NCI-H2196 (cell line): Measurements from ENCODE around the gene ST6GALNAC3.

Experiments
- DNase-seq: peaks from one replicate; lab custom pipeline; 2025; ENCODE audit not compliant: unreplicated experiment; lab: John Stamatoyannopoulos, UW

Gene ST6GALNAC3

DNA sequence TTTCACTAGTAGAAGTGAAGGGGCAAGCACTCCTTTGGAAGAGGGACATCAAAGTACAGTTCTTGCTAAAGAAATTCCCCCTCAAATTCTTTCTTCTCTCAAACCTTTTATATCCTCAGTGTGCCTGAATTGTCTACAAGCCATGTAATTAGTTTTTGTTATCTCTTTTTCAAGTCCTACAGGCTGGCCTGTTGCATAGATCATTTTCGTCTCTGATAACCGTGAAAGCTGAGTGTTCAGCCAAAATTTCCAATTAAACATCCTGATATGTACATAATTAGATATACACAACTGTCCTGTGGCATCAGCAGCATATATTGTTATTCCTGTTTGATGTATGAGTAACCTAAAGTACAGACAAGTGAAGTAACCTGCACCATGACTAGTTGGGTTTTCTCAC is 417.2 kb downstream of the ST6GALNAC3 start:
- DNase-seq: no peak

DNA sequence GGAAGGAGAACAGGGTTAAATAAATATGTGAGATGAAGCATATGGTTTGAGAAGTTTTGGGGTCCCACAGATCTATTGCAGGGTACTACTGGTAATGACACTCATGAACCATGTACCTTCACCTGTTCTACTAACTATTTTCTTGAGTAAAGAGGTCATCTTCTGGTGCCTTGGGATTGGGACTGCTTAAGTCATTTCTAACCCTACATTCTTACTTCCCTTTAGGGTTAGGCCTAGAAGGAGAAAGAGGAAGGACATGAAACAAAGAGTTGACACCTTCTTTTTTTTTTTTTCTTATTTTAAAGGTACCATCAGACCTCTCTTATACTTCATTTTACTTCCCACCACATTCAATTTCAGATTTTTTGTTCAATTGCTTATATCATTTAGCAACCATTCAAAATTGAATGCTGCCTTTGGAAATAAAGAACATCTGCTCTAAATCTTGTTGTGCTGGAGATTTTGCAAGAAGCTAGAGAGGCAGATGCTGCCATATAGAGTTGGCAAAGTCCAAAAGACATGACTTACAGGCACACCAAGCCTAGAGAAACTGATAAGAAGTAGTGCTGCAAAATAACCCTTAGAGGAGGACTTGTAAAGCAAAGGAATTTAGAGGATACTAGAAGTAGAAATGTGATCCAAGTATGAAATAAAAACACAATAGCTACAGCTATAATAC is 418.3 kb downstream of the ST6GALNAC3 start:
- no peak for DNase-seq

DNA sequence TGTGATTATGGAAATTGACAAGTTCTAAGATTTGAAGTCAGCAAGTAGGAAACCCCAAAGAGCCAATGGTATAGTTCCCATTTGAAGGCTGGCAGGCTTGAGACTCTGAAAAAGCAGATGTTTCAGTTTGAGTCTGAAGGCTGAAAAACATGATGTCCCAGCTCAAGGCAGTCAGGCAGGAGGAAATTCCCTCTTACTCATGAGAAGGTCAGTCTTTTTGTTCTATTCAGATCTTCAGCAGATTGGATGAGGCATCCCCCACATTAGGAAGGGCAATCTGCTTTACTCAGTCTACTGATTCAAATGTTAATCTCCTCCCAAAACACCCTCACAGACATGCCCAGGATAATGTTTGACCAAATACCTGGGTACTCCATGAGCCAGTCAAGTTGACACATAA is 420.3 kb downstream of the ST6GALNAC3 start:
- no peak for DNase-seq

DNA sequence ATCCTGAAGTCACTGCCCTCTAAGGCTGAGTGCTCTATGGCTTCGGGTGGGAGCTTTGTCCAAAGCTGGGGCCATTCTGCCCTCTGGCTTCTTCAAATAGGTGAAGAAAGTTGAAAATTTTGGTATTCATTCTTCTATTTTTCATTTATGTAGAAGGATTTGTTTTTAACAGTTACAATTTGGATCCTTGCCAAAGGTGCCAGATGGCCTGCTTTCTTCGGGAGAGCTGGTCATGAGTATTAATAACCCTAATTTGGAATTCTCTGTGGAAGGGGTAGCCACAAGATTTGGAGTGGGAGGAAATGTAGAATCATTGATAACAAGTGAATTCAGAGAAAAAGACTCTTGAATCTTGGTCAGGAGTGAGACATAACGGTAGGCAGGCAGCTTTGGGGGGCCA is 422.3 kb downstream of the ST6GALNAC3 start:
- no peak for DNase-seq

DNA sequence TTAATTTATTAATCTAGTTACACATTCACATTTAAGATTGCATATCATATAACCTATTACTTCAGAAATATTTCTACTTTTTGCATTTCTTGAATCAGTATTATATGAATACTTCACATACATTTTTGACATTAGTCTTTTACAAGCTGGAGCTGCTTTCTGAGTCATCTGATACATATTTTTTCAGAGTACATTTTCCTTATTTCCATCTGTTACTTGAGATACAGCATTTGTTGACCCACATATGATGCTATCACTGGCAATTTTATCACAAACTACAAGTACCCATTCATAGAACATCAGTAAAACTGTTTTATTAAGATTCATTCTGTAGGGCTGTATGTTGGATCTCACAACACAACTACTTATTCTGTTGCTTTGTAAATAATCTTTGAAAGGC is 425.6 kb downstream of the ST6GALNAC3 start:
- no peak for DNase-seq

DNA sequence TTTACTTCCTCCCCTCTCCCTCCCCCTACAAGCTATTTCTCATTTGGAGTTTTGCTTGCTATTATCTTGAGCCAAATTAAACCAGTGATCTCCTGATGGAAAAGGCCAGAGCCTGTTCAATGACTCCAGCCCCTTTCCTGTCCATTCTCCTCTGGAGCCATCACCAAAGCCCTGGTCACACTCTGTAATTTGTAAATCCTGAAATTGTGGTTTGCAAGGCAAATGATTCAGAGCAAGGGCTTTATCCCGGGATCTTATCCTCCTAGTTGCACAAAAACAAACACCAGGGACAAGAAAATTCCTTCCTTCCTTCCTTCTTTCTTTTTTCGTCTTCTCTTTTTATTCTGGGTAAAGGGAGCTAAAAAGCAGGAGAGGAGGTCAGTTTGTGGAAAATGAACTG is 426.6 kb downstream of the ST6GALNAC3 start:
- DNase-seq: no peak

DNA sequence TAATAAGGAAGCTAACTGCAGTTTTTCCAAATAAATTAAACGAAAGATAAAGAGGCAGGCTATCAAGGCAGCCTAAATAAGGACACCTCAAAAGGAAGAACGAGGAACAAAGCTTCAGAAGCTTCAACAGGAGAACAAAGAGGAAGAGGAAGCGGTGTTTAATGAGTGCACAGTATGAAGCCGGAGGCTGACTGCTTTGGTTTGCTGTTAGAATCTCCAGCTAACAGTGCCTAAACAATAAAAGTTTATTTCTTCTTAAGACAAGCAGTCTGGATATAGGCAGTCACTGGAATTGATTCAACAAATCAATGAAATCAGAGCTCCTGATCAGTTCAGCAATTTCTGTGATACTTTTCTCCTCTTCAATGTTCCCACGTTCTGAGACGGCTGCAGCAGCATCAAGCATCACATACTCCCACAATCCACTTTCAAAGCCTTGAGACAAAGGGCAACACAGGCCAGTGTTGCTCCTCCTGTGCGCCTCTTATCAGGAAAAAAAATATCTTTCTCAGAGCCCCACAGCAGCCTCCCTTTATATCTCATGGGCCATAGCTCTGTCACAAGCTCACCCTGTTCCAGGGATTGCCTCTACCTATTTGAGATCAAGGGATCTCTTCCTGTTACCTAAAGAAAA is 427.2 kb downstream of the ST6GALNAC3 start:
- no peak for DNase-seq

DNA sequence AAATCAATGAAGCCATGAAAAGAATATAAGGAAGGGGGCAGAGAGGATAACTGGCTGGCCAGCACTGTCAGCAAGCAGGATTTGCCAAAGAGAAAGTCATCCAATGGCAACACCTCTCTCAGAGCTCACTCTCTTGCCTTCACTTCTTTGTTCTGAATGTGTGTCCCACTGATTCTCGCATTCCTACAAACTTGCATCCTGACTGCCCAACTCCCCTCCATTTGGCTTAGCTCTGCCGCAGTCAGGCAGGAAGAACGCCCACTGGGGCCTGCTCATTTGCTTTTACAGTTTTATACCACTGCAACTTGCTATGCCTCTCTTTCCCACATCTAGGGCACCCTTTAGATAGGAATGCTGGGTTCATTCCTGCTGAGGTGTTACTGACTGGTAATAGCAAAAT is 428.6 kb downstream of the ST6GALNAC3 start:
- DNase-seq: no peak

DNA sequence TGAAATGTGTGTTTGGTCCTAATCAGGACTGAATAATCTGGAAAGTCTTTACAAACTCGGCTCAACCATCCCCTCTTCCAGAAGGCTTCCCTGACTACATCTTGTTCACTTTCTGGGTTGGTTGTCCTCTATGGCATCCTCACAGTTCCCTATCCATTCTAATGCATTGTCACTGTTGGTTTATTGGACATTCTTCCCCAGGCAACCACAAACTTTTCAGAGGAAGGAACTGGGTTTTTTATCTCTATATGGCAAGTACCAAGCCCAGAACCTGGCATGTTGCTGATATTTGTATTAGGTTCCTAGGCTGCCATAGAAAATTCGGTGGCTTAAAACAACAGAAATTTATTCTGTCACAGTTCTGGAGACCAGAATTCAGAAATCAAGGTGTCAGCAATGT is 429.2 kb downstream of the ST6GALNAC3 start:
- DNase-seq: no peak

DNA sequence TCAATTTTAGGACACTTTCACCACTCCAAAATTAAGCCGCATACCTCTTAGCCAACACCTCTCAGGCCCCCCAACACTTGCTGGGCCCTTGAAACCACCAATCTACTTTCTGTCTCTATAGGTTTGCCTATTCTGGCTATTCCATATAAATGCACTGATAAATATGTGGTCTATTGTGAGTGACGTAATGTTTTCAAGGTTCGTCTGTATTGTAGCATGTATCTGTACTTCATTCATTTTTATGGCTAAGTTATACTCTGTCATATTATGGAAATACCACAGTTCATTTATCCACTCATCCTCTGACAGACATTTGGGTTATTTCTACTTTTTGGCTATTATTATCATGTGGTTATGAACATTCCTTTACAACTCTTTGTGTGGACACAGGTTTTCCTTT is 432.8 kb downstream of the ST6GALNAC3 start:
- no peak for DNase-seq

DNA sequence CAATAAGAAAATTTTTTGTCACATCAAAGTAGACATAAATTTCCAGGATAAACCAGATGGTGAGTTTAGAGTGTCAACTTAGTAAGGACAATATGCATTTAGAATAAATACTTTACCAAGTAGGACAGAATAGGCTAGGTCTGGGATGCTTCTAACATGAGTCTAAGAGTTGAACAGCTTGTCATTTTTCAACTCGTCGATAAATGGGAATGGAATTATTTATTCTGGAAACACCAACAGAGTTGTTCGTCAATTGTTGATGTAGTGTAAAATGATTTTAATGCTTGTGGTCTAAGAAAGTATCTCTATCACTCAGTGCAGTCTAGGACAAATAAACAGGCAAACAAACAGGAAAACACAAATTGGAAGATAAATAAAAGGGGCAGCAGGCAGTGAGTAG is 434.3 kb downstream of the ST6GALNAC3 start:
- no peak for DNase-seq

DNA sequence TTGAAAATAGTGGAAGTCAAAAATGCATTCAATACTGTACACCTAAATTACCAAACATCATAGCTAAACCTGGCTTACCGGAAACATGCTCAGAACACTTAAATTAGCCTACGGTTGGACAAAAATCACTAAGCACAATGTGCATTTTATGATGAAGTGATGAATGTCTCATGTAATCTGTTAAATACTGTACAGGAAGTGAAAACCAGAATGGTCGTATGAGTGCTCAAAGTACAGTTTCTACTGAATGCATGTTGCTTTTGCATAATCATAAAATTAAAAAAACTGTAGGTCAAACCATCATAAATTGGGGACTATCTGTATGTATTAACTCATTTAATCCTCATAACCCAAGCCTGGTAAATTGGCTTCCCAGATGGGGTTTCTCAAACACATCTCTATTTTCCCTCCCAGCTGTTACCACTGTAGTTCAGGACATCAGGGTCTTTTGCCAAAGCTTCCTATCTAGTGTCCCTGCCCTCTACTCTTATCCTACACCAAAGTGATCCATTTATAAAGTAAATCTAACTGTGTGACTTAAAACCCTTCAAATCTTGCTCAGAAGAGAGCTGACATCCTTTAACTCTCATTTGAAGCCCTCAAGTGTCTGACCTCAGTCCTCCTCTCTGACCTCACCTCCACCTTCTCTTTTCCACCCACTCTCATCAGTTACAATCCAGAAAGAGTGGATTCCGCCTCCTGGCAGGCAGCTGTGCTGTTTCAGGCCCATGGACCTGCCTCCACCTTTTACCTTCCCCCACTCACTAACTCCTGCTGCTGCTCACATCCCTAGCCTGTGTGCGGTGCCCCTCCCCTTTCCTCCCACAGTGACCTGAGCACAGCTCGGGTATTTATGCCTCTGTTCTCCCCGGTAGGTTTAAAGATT is 436.4 kb downstream of the ST6GALNAC3 start:
- no peak for DNase-seq

DNA sequence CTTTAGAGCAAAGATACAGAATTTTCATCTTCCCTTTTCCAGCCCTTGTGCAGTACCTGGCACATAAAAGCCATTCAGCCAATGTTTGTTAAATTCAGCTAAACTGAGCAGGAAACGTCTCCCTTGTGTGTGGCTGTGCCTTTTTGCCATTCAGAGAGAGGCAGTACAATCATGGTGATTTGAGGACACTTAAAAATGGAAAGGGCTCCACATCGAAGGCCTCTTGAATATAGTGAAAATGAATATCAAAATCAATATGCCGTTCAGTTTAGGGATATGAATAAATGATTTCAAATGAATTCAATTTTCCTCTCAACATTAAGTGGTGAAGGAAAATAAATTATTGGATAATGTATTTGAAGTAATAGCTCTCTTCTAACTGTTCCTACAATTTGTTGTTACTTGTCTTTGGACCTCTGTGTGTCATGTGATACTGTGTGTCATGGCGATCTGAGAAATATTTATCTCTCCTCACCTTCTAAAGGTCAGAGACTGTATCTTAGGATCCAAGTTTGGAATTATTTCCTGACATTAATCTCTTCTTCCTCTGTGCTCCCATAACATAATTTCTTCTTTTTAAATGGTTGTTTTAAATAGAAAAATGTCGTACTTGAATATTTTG is 437.1 kb downstream of the ST6GALNAC3 start:
- no peak for DNase-seq

DNA sequence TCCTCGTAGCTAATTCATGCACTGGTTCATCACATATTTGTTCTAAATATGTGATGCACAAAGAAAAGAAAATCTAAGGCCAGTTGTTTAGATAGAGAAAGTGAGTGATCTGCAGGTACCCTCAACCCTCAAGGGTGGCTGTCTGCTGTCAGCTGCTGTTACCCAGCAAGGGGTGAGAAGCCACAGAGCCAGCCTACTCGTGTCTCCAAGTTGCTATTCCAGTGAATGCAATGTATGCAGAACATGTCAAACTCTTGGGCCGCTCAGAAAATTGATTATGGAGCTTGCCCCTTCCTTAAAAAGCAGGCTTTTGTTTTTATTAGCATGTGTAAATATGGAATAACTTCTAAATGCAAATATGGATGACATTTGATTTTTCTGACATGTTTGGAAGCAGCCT is 456.4 kb downstream of the ST6GALNAC3 start:
- no peak for DNase-seq

DNA sequence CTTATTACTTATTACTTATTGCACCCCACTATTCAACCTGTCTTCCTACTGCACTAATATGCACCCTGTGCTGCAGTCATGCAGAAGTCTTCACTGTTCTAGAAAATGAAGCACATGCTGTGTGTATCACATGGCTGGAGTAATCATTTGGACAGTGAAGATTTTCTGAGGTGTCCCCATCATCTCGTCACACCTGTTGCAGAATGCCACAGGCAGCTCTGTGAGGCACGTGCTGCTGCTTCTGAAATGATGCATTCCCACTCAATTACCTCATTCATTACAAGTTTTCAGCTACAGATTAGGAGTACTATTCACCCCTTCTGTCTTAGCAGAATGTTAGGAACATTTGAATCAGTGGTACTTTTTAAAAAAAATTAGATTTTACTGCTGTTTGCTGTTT is 467.1 kb downstream of the ST6GALNAC3 start:
- DNase-seq: no peak

DNA sequence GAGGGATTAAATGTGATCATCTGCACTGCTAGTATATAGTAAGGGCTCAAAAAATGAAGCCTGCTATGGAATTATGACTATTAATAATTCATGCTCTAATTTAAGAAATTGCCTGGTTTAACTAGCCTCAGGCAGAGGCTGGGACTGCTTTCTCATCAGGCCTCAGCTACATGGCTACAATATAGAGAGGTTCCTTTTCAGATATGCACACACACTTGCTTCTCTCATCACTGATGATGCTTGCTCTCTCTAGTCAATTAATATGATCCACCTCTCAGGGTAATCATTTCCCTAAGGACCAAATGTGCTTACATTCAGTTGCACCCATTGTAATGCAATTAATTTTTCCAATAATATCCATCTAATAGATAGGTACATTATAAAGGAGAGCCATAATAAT is 467.8 kb downstream of the ST6GALNAC3 start:
- no peak for DNase-seq

DNA sequence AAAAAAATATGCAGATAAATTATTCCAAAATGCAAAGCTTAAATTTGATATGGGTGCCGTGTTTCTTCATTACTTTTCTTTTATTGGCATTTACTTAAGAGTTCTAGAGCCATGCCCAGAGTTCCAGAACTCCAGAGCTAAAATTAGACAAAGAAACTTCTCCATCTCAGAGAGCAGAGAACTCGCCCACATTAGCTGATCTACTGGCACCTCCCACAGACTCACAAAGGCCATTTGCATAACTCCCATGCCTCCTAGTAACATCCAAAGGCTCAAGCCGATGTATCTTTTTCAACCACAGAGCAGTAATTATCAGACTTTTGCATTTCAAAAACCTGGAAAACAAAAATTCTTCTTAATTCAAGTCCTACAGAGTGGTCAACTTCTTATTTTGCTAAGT is 468.9 kb downstream of the ST6GALNAC3 start:
- no peak for DNase-seq

DNA sequence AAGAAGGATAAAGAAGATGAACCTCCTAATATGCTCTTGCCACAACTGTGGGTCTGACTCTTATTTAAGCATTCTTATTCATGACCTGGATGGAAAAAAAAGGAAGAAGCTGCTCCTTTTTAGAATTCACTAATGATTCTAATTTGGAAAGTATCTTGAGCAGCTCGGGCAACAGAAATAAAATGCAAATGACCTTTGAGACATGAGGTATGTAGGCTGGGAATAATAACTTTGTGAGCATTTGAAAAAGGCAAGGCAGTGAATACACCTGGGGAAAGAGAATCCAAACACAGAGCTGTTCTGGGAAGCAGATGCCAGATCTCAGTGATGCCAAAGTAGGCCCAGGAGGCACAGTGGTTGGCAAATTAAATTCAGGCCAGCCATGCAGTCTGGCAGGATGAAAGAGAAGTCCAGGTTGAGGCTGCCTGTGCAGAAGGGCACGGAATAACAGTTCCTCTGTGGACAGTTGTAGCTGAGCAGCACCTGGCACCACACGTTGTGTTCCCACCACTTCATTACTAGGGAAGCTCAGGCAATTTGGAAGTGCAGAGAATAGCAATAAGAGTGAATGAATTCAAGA is 471.9 kb downstream of the ST6GALNAC3 start:
- no peak for DNase-seq

DNA sequence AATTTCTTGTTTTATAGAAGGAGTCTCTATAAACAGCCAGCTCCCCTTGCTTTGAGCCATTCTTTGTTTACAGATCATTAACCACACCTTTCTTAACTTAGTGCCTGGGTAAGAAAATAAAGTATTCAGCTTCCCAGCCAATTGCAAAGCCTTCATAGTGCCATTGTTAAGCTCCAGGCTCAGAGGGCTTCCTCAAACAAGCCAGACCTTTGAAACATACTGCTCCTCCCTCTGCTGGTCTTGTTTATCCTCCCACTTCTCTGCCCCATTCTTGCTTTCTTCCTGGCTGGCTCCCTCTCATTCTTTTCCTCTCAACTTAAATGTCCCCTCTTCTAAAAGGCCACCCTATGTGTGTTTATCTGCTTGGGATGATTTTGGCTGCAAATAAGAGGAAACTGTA is 473.4 kb downstream of the ST6GALNAC3 start:
- DNase-seq: no peak

DNA sequence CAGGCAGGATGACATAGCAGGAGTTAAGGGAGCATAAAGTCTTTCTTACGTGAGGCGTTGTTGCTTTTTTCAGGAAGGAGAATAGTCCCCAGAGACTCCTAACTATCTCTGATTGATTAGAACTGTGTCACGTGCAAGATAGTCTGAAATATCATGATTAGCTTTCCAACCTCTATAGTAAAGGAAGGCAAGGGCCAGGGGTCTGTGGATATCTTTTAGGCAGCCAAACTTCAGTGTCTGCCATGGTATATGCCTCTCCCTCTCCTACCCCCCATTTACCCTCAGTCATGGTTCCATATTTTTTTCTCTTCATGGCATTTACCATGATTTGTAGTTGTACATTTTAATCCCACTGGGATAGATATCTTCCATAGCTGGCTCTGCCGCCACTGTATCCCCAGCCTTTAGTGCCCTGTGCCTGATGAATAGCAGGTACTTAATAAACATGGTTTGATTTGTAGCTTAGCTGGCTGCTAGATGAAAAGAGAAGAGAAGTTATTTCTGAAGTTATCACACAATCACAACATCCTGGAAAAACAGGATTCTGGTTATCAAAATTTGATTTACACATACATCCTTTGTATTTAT is 474.1 kb downstream of the ST6GALNAC3 start:
- DNase-seq: no peak

DNA sequence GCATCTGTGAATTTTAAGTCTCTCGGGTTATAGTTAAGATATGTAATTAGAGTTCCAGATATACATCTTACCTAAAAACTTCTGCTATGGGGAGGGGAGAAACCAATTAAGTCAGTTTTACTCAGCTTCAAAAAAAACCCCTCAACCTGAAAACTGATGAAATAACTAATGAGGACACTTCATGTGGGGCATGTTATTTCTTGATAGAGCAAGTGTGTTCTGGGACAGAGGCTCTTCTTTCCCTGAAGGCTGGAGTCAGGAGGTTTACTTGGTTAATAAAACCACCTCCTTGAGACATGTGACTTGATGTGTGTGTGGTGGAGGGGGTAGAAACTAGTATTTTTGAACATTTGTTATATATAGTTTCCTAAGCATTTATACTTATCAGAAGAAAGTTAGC is 479.7 kb downstream of the ST6GALNAC3 start:
- DNase-seq: no peak
